Stimulated activated CD4-positive, alpha-beta T cell treated with anti-CD3 and anti-CD28 coated beads, Interleukin-12 subunit alpha, Interleukin-12 subunit beta, amount 100 ng/mL, for 48 hours (primary cell): ENCODE measurements around the gene B3GNT9.
A peak's percentile ranks its signal among the peaks of the same experiment; 100 is the strongest.

Source experiments
- DNase-seq, 3 donors: peaks; one replicate each; pipeline ENCODE4 v3.0.0-alpha.2; 2020; ENCODE audit warnings: low read depth in 2 of 3, low spot score in 1 of 3

The B3GNT9 gene

GRCh38 chr16:67186550-67186950, 35.8 kb upstream of the B3GNT9 start:
- DNase-seq = no peak

GRCh38 chr16:67185651-67186134, 34.9 kb upstream of the B3GNT9 start:
- no peak for DNase-seq

DNA sequence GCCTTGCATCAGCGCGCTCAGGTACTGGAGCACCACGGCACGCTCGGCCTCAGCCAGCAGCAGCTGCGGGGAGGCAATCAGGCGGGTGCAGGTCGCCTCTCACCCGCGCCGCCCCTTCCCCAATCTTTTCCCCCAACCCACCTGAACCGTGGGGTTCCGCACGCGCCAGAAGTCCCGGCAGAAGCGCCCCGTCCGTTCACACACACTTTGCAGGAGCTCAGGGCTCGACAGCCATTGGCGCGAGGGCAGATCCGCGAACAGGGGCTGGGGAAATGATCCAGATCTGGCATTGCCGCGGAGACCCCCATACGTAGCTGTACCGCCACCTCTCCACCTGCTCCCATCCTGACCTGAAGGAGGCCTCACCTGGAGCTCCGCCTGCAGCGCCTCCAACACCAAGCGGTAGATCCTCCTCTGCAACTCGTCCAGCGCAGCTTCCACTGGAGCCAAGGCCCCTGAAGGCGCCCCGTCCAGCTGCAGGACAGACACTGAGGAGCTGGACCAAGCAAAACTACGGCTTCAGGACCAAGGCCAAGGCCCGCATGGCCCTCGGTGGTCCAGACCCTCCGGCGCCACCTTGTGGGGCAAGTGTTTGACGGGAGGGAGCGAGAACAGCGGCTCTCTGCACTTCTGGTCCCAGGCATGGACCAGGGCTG, 34.3 kb upstream of the B3GNT9 start:
- DNase-seq = peak; percentile 69 to 84 (median 82)

DNA sequence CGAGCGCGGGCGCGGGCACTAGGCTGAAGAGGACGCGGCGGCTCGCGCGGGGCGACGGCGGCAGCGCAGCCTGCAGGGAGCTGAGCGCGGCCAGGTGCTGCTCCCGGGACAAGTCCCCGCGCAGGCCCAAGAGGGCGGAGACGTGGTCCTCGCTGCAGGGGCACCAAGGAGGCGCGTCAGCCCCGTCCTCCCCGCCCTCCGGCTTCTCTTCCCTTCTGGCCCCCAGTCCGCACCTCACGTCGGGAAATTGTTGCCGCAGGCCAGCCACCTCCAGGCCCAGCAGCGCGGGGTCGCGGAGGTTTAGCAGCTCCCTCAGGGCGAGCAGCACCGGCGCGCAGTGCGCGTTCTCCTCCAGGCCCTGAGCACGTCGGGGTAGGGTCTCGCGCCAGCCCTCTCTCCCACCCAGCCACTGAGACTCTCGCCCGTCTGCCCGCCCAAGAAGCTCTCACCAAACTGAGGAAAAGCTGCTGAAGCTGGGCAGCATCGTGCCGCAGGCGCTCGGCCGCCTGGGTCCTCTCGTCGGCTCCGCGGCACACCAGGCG, 33.7 kb upstream of the B3GNT9 start:
- DNase-seq = no peak

GRCh38 chr16:67183627-67184452, 33.0 kb upstream of the B3GNT9 start, which contains the start of gene MATCAP1:
Gene MATCAP1, minus strand, starts transcription at chr16:67183963. Its CDS starts 3,353 bp downstream, at chr16:67180610.
- DNase-seq = peak; percentile 88 to 92 (median 91)

GRCh38 chr16:67183284-67183626, 32.5 kb upstream of the B3GNT9 start:
- DNase-seq = no peak

GRCh38 chr16:67182288-67182687, 31.5 kb upstream of the B3GNT9 start:
- DNase-seq = no peak

DNA sequence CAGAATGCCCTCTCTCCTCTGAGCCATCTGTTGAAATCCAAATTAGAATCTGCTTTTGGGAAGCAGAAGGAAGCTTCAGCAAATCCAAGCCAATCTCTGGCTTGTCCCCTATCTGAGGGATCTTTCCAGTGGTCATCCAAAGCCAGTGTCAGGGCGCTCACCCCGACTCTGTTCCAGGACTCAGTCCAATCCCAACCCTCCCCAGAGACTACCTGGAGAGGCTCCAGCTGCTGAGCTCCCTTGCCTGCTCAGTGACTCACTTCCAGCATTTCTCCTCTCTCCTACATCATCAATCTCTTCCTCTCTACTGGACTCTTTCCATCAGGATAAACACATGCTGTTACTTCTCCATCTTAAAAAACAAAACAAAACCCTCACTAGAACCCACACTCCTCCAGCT, 30.5 kb upstream of the B3GNT9 start:
- DNase-seq = no peak

GRCh38 chr16:67180166-67180565, 29.4 kb upstream of the B3GNT9 start:
- no peak for DNase-seq

DNA sequence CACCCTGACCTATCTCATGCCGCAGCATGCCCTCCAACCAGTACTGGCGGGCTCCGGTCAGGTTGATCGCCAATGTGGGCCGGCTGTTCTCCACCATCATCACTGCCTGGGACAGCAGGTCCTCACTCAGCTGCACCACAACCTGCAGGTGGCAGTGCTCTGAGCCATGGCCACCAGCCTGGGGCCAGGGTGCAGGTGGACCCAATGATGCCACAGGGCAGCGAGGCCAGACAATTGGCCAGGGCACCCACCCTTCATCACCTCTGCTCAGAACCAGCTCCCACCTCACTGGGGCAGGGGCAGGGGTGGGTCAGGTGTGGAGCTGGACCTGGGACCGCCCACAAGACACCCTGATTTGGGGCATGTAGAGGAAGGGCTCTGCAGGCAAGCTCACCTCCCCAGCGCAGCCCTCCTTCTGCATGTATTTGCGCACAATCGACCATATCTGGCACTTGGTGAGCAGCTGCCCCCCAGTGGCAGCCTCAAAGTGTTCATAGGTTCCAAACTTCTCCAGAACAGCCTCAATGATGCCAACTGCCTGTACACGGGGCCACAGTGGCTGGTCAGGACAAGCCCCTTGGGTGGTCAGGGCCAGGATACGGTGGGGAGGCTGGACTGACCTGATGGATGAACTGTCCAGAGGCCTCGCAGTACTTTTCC, 28.8 kb upstream of the B3GNT9 start:
- no peak for DNase-seq

GRCh38 chr16:67177743-67178699, 27.2 kb upstream of the B3GNT9 start:
- no peak for DNase-seq

DNA sequence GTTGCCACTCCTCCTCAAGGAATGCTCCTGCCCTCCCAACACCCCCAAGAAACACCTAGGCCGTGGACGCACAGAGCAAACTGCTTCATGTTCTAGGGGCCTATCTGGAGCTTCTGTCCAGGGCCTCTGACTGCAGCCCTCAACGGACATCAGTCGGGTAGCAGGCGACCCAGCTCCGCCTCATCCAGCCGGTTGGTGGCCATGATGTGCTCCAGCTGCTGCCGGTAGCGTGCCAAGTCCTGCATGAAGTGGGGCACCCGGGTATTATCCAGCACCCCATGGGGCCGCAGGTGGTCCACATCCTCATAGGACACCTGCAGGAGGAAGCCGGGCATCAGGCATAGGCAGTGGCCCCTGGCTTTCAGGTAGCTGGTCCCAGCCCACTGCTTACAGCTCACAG, 25.9 kb upstream of the B3GNT9 start:
- no peak for DNase-seq

GRCh38 chr16:67174706-67175231, 24.0 kb upstream of the B3GNT9 start:
- DNase-seq = no peak

DNA sequence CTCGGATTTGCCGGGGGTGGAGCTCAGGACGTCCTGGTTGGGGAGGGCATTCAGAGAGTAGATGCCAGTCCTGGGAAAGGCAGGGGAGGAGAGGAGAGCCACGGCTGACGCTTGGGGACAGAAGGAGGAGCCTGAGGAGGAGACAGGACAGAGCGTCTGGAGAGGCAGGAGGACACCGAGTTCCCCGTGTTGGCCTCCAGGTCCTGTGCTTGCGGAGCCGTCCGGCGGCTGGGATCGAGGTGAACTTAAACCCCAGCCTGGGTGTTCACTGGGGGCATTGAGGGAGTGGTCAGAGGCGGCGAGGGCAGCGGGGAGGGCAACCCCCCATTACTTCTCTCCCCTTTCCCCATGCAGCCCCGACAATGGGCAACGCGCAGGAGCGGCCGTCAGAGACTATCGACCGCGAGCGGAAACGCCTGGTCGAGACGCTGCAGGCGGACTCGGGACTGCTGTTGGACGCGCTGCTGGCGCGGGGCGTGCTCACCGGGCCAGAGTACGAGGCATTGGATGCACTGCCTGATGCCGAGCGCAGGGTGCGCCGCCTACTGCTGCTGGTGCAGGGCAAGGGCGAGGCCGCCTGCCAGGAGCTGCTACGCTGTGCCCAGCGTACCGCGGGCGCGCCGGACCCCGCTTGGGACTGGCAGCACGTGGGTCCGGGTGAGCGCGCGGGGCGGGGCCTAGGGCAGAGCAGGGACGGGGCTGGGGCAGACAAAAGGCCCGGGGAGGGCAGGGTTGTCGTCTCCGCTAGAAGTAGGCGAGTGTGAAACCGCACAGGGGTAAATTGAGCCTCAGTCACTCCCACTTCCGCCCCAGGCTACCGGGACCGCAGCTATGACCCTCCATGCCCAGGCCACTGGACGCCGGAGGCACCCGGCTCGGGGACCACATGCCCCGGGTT, 23.3 kb upstream of the B3GNT9 start:
- peak in 1 of 3 donors; percentile 55 for DNase-seq

DNA sequence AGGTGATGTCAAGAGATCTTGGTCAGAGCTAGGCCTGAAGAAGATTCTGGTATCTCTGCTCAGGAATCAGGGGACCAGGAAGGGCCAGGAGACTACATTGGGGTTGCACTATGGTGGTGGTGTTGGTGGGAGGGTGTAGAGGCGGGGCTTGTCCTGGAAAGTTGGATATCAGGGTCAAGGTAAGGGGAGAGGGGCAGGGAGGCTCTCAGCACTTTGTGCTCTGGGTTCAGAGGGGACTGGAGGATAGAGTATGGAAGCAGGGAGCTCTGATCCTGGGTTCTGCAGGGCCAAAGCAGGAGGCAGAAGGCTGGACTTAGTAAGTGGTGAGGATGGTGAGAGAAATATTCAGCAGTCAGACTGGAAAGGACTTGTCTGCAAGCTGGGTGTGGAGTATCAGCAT, 22.5 kb upstream of the B3GNT9 start:
- DNase-seq = no peak

DNA sequence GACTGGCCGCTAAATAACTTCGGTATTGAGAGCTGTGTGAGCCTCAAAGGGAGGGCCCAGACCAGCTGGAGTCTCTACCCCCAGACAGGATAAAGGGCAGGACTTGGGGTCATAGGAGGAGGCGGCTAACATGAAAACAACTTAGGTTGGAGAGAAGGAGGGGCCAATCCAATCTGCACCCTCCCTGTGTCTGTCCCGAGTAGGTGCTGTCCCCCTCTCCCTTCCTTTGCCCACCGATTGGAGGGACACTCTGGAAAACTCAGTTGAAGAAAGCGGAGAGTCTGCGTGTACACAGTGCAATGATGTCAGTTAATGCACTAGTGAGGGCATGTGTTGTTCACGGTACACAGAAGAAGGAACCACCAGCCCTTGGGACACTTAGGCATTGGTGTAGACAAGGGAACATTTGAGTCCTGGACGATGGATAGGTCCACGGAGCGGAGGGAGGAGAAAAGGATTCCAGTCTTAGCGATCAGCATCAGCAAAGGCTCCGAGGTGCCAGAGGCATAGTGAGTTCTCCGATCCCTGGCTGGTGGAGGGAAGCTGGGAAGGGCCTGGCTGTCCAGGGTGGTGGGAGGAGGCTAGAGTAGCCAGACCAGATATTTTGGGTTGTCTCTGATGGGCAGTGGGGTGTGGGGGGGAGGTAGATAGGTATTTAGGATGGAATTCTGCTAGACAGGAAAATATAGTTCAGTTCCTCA, 20.3 kb upstream of the B3GNT9 start:
- no peak for DNase-seq

GRCh38 chr16:67170168-67170948, 19.6 kb upstream of the B3GNT9 start, which contains the start of gene NOL3:
Gene NOL3, plus strand, starts transcription at chr16:67170538.
- no peak for DNase-seq
